ENCODE measurements around the gene MIA2. TPM values are rescaled to one million over a fixed set of nuclear protein-coding genes. Genes with fewer than 3 reads are reported as not detected.
A peak's percentile ranks its signal among the peaks of the same experiment; 100 is the strongest.

The MIA2 gene
- polyA plus RNA-seq, 1 of the 3 experiments (the other 2 are of a cell fraction) = 2.6 TPM

- POLR2A ChIA-PET = no interaction called here
- WGBS (ENCODE audit: low lambda C conversion rate) = 66% methylated on average over 7 of the region's 7 CpGs
- CTCF ChIA-PET = interaction anchor here (1.1 to 1.2 kb wide), 2 partner anchors 320 to 321 kb away, joined by 3 read pairs; no protein-coding TSS in a partner anchor
- Histone ChIP-seq H3K36me3 (replicated peaks in 1 of 2; ENCODE audit: control insufficient read depth in 1 of 2, insufficient read depth in 2 of 2, low read length in 1 of 2) (no peaks in the 10 kb centered on the region), H3K4me1 (ENCODE audit: control insufficient read depth in 1 of 2, insufficient read depth in 2 of 2, low read depth in 1 of 2, low read length in 1 of 2) (peaks cover 0 to 7% of the 10 kb centered on the region in 2 experiments; a peak in 2 of 4 replicates), H3F3A (replicated peaks; ENCODE audit: insufficient read depth) (peaks cover 3% of the 10 kb centered on the region), H3K9ac (no peak overlapping the region), H3K79me2 (ENCODE audit: insufficient read depth) (peaks cover 69% of the 10 kb centered on the region), H3K9me2 (no peaks in the 10 kb centered on the region), H2AFZ (ENCODE audit: low read depth) (no peak overlapping the region), H3K27me3 (ENCODE audit: insufficient read depth) (no peaks in the 10 kb centered on the region), H3K4me3 (ENCODE audit: low read depth in 2 of 2, low read length in 1 of 2) (no peak overlapping the region), H3K27ac (ENCODE audit: low read depth in 2 of 2, low read length in 1 of 2) (no peak overlapping the region), H3K9me3 (no peaks in the 10 kb centered on the region), H4K20me1 (ENCODE audit: insufficient read depth) (no peaks in the 10 kb centered on the region; the same call in 1 of the 2 replicates), H3K4me2 (0 out of 2 replicates have a peak overlapping the region, but pooled peaks have one; percentile 28)
- TF ChIP-seq CTCF (IDR thresholded peaks at IDR 0.05) = peak; percentile 32
- TF ChIP-seq TCF12 (IDR thresholded peaks at IDR 0.05) = no peak
- TF ChIP-seq FOXJ3 (CRISPR knock-in tag; IDR thresholded peaks at IDR 0.05) = no peak
- TF ChIP-seq GATA2 (CRISPR knock-in tag; IDR thresholded peaks at IDR 0.05) = no peak
- no peak for TF ChIP-seq IRF3 (IDR thresholded peaks at IDR 0.05; ENCODE audit: low read depth, low read length)
- TF ChIP-seq RAD21 (IDR thresholded peaks at IDR 0.05; ENCODE audit: low read length) = peak; percentile 42; the same call in 1 of the 2 replicates
- DNase-seq = peak; percentile 6
Observed at GRCh38 chr14:39426605-39427004, 192.9 kb downstream of the MIA2 start.

- H3K9ac ChIP-seq = no peak overlapping the region
- H3K9me2 ChIP-seq = no peaks in the 10 kb centered on the region
- H3K4me3 ChIP-seq (ENCODE audit: low read depth in 2 of 2, low read length in 1 of 2) = no peak overlapping the region
- H2AFZ ChIP-seq (ENCODE audit: low read depth) = no peak overlapping the region
- H3K27me3 ChIP-seq (ENCODE audit: insufficient read depth) = no peaks in the 10 kb centered on the region
- H3K79me2 ChIP-seq (ENCODE audit: insufficient read depth) = peaks cover 59% of the 10 kb centered on the region
- no peaks in the 10 kb centered on the region for H3K9me3 ChIP-seq
- ChIA-PET CTCF (no interaction called here), POLR2A (no interaction called here)
- H4K20me1 ChIP-seq (ENCODE audit: insufficient read depth) = no peaks in the 10 kb centered on the region; the same call in 1 of the 2 replicates
- H3K27ac ChIP-seq (ENCODE audit: low read depth in 2 of 2, low read length in 1 of 2) = no peak overlapping the region
- no peak for DNase-seq
- WGBS (ENCODE audit: low lambda C conversion rate) = 86% methylated on average over 8 of the region's 8 CpGs
- H3K4me1 ChIP-seq (ENCODE audit: control insufficient read depth in 1 of 2, insufficient read depth in 2 of 2, low read depth in 1 of 2, low read length in 1 of 2) = peaks cover 0 to 7% of the 10 kb centered on the region in 2 experiments; a peak in 2 of 4 replicates
- H3K4me2 ChIP-seq = no peak overlapping the region
- no peaks in the 10 kb centered on the region for H3K36me3 ChIP-seq (replicated peaks in 1 of 2; ENCODE audit: control insufficient read depth in 1 of 2, insufficient read depth in 2 of 2, low read length in 1 of 2)
- peaks cover 3% of the 10 kb centered on the region for H3F3A ChIP-seq (replicated peaks; ENCODE audit: insufficient read depth)
- TF ChIP-seq JUND (IDR thresholded peaks at IDR 0.05) = no peak
- no peak for TF ChIP-seq SMC3 (IDR thresholded peaks at IDR 0.05; ENCODE audit: low read depth, low read length)
- TF ChIP-seq CHD2 (IDR thresholded peaks at IDR 0.05; ENCODE audit: low read length, partially characterized antibody) = no peak
- no peak for TF ChIP-seq MAX (IDR thresholded peaks at IDR 0.05; ENCODE audit: low read depth)
- TF ChIP-seq GATA2 (CRISPR knock-in tag; IDR thresholded peaks at IDR 0.05) = no peak
- no peak for TF ChIP-seq TEAD4 (IDR thresholded peaks at IDR 0.05; ENCODE audit: borderline replicate concordance, insufficient read depth)
- no peak for TF ChIP-seq ZBTB33 (IDR thresholded peaks at IDR 0.05; ENCODE audit: borderline replicate concordance, low read depth)
- no peak for TF ChIP-seq USF2 (IDR thresholded peaks at IDR 0.05; ENCODE audit: borderline replicate concordance, low read depth, low read length)
- no peak for TF ChIP-seq GABPA (IDR thresholded peaks at IDR 0.05; ENCODE audit: low read depth)
- TF ChIP-seq FOXJ3 (CRISPR knock-in tag; IDR thresholded peaks at IDR 0.05) = no peak
- TF ChIP-seq EP300 (IDR thresholded peaks at IDR 0.05; ENCODE audit: borderline replicate concordance in 1 of 2, low read depth in 1 of 2, low read length in 1 of 2) = no peak
- TF ChIP-seq POLR2AphosphoS5 (IDR thresholded peaks at IDR 0.05; ENCODE audit: low read depth, low read length) = no peak
- no peak for TF ChIP-seq EZH2phosphoT487 (IDR thresholded peaks at IDR 0.05; ENCODE audit: borderline replicate concordance, low read depth)
- TF ChIP-seq TAF1 (IDR thresholded peaks at IDR 0.05; ENCODE audit: borderline replicate concordance, low read depth, low read length) = no peak
- no peak for TF ChIP-seq RXRA (IDR thresholded peaks at IDR 0.05; ENCODE audit: borderline replicate concordance, low read depth)
- no peak for TF ChIP-seq TCF12 (IDR thresholded peaks at IDR 0.05)
- no peak for TF ChIP-seq PBX3 (IDR thresholded peaks at IDR 0.05)
Observed at GRCh38 chr14:39428118-39428517, 194.4 kb downstream of the MIA2 start.
